DND-41 (cell line): ENCODE measurements around the gene GNPNAT1.
A peak's percentile ranks its signal among the peaks of the same experiment; 100 is the strongest.
"Not testable (repeated sequence)": the region's sequence is repeated elsewhere in the genome, so short reads cannot be mapped to it uniquely, and the experiment has no call there.

Experiments used
- ATAC-seq: fragments of 200-7000 bp; cut with Tn5 transposase; 3 replicates; pipeline ENCODE4 v1.9.1; 2021; ENCODE audit warnings: low read depth; ENCODE audit not compliant: insufficient read depth
- DNase-seq: peaks from one replicate; pipeline ENCODE4 v3.0.0-alpha.2; 2020
- H2AFZ ChIP-seq: 2 replicates; pipeline ENCODE4 v1.6.0; 2012; ENCODE audit warnings: low read depth, low read length
- H3K27ac ChIP-seq: 2 replicates; pipeline ENCODE4 v1.5.1; 2012; ENCODE audit warnings: low read length, inconsistent platforms
- H3K27me3 ChIP-seq: fragments of 200-600 bp; sonication (generic); 2 replicates; pipeline ENCODE4 v1.6.0; 2012; ENCODE audit warnings: low read length, mild to moderate bottlenecking, inconsistent platforms; ENCODE audit not compliant: insufficient read depth, poor library complexity
- H3K36me3 ChIP-seq: 2 replicates; pipeline ENCODE4 v1.5.1; 2012; ENCODE audit warnings: low read length, inconsistent platforms; ENCODE audit not compliant: insufficient read depth
- H3K4me1 ChIP-seq: 2 replicates; pipeline ENCODE4 v1.5.1; 2012; ENCODE audit warnings: mild to moderate bottlenecking, low read length; ENCODE audit not compliant: insufficient read depth
- H3K4me2 ChIP-seq: 2 replicates; pipeline ENCODE4 v1.6.0; 2012; ENCODE audit warnings: mild to moderate bottlenecking, moderate library complexity, low read length, inconsistent platforms; ENCODE audit not compliant: insufficient read depth
- H3K4me3 ChIP-seq, 2 experiments: fragments of 200-600 bp in 1 of 2; shearing (Covaris generic) in 1 of 2; 2 replicates each; pipeline ENCODE4 v1.5.1; 2012 to 2016; ENCODE audit warnings: inconsistent platforms in 2 of 2, low read length in 2 of 2, mild to moderate bottlenecking in 2 of 2, low read depth in 1 of 2, moderate library complexity in 1 of 2
- H3K79me2 ChIP-seq: 2 replicates; pipeline ENCODE4 v1.6.0; 2012; ENCODE audit warnings: low read length, inconsistent platforms; ENCODE audit not compliant: insufficient read depth
- H3K9ac ChIP-seq: 2 replicates; pipeline ENCODE4 v1.6.0; 2012; ENCODE audit warnings: low read depth, mild to moderate bottlenecking, inconsistent platforms, low read length, moderate library complexity
- H3K9me3 ChIP-seq: 2 replicates; pipeline ENCODE4 v1.5.1; 2012; ENCODE audit warnings: low read length, moderate library complexity, mild to moderate bottlenecking, inconsistent platforms; ENCODE audit not compliant: insufficient read depth, severe bottlenecking
- H4K20me1 ChIP-seq: 2 replicates; pipeline ENCODE4 v1.6.0; 2012; ENCODE audit warnings: low read length; ENCODE audit not compliant: insufficient read depth
- CTCF ChIP-seq: IDR thresholded peaks from 2 replicates; pipeline ENCODE4 v1.5.1; 2012; ENCODE audit warnings: borderline replicate concordance, low read length, moderate library complexity, mild to moderate bottlenecking; ENCODE audit not compliant: poor library complexity, severe bottlenecking; ENCODE audit errors: extremely low read depth
- EZH2 ChIP-seq: IDR thresholded peaks from 3 replicates; pipeline ENCODE4 v1.6.1; 2012; ENCODE audit warnings: borderline replicate concordance, low read depth, mild to moderate bottlenecking, moderate library complexity, low read length, inconsistent platforms; ENCODE audit not compliant: severe bottlenecking

The GNPNAT1 gene

GRCh38 chr14:52730709-52731111, 60.7 kb downstream of the GNPNAT1 start:
- no peaks in the 10 kb centered on the region for H4K20me1 ChIP-seq
- H3K9ac ChIP-seq: peak overlapping the region; percentile 90
- peaks cover 50% of the 10 kb centered on the region for H3K79me2 ChIP-seq
- H2AFZ ChIP-seq: peak overlapping the region; percentile 91
- H3K4me1 ChIP-seq: peaks cover 46% of the 10 kb centered on the region
- DNase-seq: no peak
- peak overlapping the region; percentile 86 for H3K27ac ChIP-seq
- peak overlapping the region; percentile 72 for H3K4me2 ChIP-seq
- H3K9me3 ChIP-seq: no peaks in the 10 kb centered on the region
- no peaks in the 10 kb centered on the region for H3K27me3 ChIP-seq
- TF ChIP-seq EZH2 (no peak), CTCF (no peak)
- H3K4me3 ChIP-seq: peak overlapping the region; percentile 97 to 98
- ATAC-seq: no peak
- H3K36me3 ChIP-seq: peaks cover 42% of the 10 kb centered on the region

- peak within 1 kb of the TSS; percentile 91 for H2AFZ ChIP-seq
These were observed 61.3 kb downstream of the GNPNAT1 start, which contains the start of gene STYX for GRCh38 chr14:52729925-52730708. Gene STYX (plus strand): TSS chr14:52730166. CDS start chr14:52730475, 309 bp downstream.

GRCh38 chr14:52729585-52729924, 61.9 kb downstream of the GNPNAT1 start:
- peak overlapping the region; percentile 53 for H3K27ac ChIP-seq
- ATAC-seq (no peak), DNase-seq (no peak)
- no peaks in the 10 kb centered on the region for H3K27me3 ChIP-seq
- H3K4me1 ChIP-seq: peaks cover 42% of the 10 kb centered on the region
- peak overlapping the region; percentile 72 for H3K4me2 ChIP-seq
- H4K20me1 ChIP-seq: no peaks in the 10 kb centered on the region
- TF ChIP-seq EZH2 (no peak), CTCF (no peak)
- peak overlapping the region; percentile 59; the same call in 1 of the 2 replicates for H2AFZ ChIP-seq
- no peaks in the 10 kb centered on the region for H3K9me3 ChIP-seq
- H3K36me3 ChIP-seq: peaks cover 53% of the 10 kb centered on the region
- peaks cover 45% of the 10 kb centered on the region for H3K79me2 ChIP-seq
- peak overlapping the region; percentile 27 for H3K9ac ChIP-seq
- peak overlapping the region; percentile 19 to 97; a peak in 3 of 4 replicates for H3K4me3 ChIP-seq

More at GRCh38 chr14:52729925-52730708, 61.3 kb downstream of the GNPNAT1 start, which contains the start of gene STYX:
- Histone ChIP-seq H3K4me2 (peak within 1 kb of the TSS; percentile 72), H3K27ac (peak within 1 kb of the TSS; percentile 86), H4K20me1 (no peaks in the 10 kb centered on the region), H3K36me3 (peaks cover 48% of the 10 kb centered on the region), H3K9me3 (no peaks in the 10 kb centered on the region), H3K79me2 (peaks cover 48% of the 10 kb centered on the region), H3K4me3 (peak within 1 kb of the TSS; percentile 97 to 98), H3K9ac (peak within 1 kb of the TSS; percentile 90), H3K4me1 (peaks cover 44% of the 10 kb centered on the region), H3K27me3 (no peaks in the 10 kb centered on the region)
- DNase-seq (peak; percentile 99), ATAC-seq (peak; percentile 94)
- peak; percentile 11 for TF ChIP-seq CTCF
- TF ChIP-seq EZH2: no peak

GRCh38 chr14:52729035-52729434, 62.4 kb downstream of the GNPNAT1 start:
- H3K36me3 ChIP-seq: peaks cover 54% of the 10 kb centered on the region
- H2AFZ ChIP-seq, H3K9ac ChIP-seq, ATAC-seq, H3K27me3 ChIP-seq, DNase-seq, H3K4me3 ChIP-seq, H3K9me3 ChIP-seq, H3K27ac ChIP-seq, H4K20me1 ChIP-seq: not testable (repeated sequence)
- peaks cover 38% of the 10 kb centered on the region for H3K4me1 ChIP-seq
- H3K79me2 ChIP-seq: peaks cover 43% of the 10 kb centered on the region
- H3K4me2 ChIP-seq: peak overlapping the region; percentile 72; the same call in 1 of the 2 replicates

- not testable (repeated sequence) for H3K27me3 ChIP-seq, H3K9me3 ChIP-seq, DNase-seq, H4K20me1 ChIP-seq, H3K9ac ChIP-seq, H3K4me2 ChIP-seq, H3K4me3 ChIP-seq, H2AFZ ChIP-seq, ATAC-seq, H3K27ac ChIP-seq
- Histone ChIP-seq H3K36me3 (peaks cover 55% of the 10 kb centered on the region), H3K79me2 (peaks cover 38% of the 10 kb centered on the region), H3K4me1 (peaks cover 27% of the 10 kb centered on the region)
These were observed 63.9 kb downstream of the GNPNAT1 start for GRCh38 chr14:52727509-52727908.
